GM19324 (cell line): ENCODE results near the gene UVSSA.
"Not testable (repeated sequence)": the region's sequence is repeated elsewhere in the genome, so short reads cannot be mapped to it uniquely, and the experiment has no call there.

Experiments
- ATAC-seq: cut with Tn5 transposase; IDR thresholded peaks from one replicate; pipeline ENCODE4 v1.9.1; 2021; ENCODE audit warnings: mild to moderate bottlenecking, moderate library complexity; ENCODE audit not compliant: unreplicated experiment, low FRiP score

UVSSA gene

DNA sequence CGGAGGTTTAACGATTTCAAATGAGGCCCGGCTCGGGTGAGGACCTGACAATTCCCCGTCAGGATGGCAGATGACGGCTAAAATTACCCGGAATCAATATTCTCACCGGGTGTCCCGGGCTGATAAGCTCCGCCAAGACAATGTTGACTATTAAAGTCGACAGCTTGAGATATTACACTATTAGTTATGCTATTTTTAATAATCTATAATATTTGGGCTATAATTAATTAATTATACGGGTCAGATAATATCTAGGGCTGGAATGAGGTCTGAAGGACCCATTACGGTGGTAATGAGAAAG is 68.6 kb downstream of the UVSSA start:
- ATAC-seq = no peak

DNA sequence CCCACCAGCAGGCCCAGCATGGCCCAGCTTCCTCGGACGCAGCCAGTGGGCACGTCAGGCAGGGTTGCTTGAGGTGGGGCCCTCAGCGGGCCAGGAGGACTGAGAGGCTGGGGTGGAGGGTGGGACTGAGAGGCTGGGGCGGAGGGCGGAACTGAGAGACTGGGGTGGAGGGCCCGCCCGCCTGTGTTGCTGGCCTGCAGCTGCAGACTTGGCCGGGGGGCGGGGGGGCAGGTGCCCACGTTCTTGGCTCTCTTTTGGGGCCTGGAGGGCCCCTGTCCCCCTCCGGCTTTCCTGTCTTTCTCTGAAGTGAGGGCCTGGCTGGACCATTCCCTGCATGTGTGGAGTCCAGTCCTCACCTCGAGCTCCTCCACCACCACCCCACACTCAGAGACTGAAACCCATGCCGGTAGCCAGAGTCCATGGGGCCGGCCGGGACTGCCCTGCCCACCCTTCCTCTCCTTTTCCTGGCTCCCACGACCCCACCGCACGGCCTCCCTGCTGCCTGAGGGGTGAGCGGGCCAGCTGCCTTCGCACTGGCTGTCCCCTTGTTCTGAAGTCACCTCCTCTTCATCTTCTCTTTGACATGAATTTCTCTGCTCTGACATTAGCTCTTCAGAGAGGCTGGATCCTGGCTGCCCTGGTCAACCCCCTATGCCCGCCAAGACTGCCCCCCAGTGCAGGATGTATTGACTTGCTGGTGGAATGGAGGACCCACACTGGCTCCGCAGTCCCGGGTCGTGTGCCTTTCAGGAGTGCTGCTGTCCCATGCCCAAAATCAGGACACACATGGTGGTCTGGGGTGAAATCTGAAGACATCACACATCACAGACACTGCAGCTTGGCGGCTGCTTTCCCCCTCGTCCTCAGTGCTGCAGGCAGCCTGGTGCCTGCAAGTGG is 69.3 kb downstream of the UVSSA start:
- no peak for ATAC-seq

DNA sequence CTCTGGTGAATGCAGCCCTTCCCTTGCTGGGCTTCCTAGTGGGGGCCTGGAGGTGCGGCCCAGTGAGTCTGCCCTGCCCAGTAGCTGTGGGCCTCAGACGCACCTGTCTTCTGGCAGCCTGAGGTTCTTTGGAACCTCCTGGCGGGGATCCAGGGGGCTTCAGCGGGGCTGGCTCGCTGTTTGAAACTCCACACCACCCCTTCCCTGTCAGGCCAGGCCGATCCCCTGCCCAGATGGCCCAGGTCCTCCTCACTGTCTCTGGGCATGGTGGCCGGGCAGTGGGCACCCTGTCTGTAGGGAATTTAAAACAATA is 69.9 kb downstream of the UVSSA start:
- ATAC-seq = no peak

GRCh38 chr4:1417522-1418390 is 70.7 kb downstream of the UVSSA start:
- ATAC-seq = no peak

DNA sequence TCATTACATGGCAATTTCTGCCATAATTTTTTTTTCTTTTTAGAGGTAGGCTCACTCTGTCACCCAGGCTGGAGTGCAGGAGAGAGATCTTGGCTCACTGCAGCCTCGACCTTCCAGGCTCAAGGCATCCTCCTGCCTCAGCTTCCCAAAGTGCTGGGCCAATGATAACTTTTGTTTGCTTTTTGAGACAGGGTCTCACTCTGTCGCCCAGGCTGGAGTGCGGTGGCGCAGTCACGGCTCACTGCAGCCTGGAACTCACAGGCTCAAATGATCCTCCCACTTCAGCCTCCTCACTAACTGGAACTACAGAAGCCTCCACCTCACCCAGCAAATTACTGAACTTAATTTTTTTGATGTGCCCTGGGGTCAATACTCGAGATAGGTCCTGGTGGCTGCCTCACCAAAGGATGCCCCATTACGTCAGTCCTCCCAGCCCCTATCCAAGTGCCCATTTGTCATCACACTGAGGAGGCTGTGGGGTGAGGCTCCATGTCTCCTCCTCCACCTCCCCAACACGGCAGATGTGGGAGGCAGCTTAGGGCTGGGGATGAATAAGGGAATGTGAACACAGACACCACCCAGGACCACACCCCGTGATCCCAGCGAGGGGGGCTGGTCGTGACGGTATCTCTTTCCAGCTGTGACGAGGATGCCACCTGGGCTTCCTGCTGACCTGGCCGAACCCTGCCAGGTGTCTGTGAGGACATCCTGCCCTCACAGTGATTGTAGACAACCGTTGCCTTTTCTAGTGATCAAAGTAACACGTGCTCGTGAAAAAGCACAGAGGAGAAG is 71.7 kb downstream of the UVSSA start:
- ATAC-seq = no peak

- no peak for ATAC-seq
Measured at GRCh38 chr4:1419708-1420107, 72.7 kb downstream of the UVSSA start.

GRCh38 chr4:1421657-1422056 is 74.6 kb downstream of the UVSSA start:
- ATAC-seq = no peak

DNA sequence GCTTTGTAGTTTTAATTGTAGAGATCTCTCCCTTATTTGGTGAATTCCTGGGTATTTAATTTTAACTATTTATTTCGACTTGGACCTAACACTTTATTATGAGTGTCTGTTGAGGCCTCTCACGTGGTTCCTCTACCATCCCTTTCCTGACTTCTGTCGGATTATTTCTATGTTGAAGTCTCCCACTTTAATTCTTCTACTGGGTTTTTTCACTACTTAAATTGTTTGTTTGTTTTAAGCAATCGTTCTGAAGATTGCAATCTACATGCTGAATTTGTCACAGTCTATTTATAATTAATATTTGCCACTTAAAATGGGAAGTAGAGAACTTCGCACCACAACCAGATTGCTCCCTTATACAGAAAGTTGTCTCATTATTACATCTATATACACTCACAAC is 80.0 kb downstream of the UVSSA start:
- ATAC-seq = no peak

DNA sequence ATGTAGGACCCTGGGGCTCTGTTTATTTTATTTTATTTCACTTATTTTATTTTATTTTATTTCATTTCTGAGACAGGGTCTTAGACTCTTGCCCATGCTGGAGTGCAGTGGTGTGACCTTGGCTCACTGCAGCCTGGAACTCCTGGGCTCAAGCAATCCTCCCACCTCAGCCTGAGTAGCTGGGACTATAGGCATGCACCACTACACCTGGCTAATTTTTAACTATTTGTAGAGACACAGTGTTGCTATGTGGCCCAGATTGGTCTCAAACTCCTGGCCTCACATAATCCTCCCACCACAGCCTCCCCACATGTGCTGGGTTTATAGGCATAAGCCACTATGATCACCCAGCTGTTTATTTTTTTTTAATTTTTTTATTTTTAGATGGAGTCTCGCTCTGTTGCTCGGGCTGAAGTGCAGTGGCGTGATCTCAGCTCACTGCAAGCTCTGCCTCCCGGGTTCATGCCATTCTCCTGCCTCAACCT is 96.7 kb downstream of the UVSSA start:
- ATAC-seq = not testable (repeated sequence)
